Measurements from ENCODE around the gene CCNQ.

The CCNQ gene

GRCh38 chrX:153628129-153628528 lies 29.2 kb upstream of the CCNQ start:
- Histone ChIP-seq H3K4me3 (ENCODE audit: insufficient read depth, low read depth, low read length) (no peak overlapping the region), H3K4me1 (ENCODE audit: control insufficient read depth, insufficient read depth, low read length) (no peaks in the 10 kb centered on the region), H3K9me3 (ENCODE audit: control insufficient read depth, low read length) (no peaks in the 10 kb centered on the region), H3K27me3 (ENCODE audit: control insufficient read depth, insufficient read depth, low read length, poor library complexity, severe bottlenecking) (no peaks in the 10 kb centered on the region), H3K27ac (ENCODE audit: insufficient read depth, low read depth, low read length, poor library complexity, severe bottlenecking) (no peak overlapping the region), H3K36me3 (ENCODE audit: control insufficient read depth, insufficient read depth, low read length) (no peaks in the 10 kb centered on the region)
- WGBS, 2 experiments = 92 to 93% methylated on average over 8 of the region's 8 CpGs

GRCh38 chrX:153627675-153628111 lies 28.8 kb upstream of the CCNQ start:
- H3K27me3 ChIP-seq (ENCODE audit: control insufficient read depth, insufficient read depth, low read length, poor library complexity, severe bottlenecking) = no peaks in the 10 kb centered on the region
- WGBS, 2 experiments = 86 to 89% methylated on average over 15 of the region's 15 CpGs
- H3K4me3 ChIP-seq (ENCODE audit: insufficient read depth, low read depth, low read length) = no peak overlapping the region
- no peak overlapping the region for H3K27ac ChIP-seq (ENCODE audit: insufficient read depth, low read depth, low read length, poor library complexity, severe bottlenecking)
- H3K4me1 ChIP-seq (ENCODE audit: control insufficient read depth, insufficient read depth, low read length) = no peaks in the 10 kb centered on the region
- H3K36me3 ChIP-seq (ENCODE audit: control insufficient read depth, insufficient read depth, low read length) = no peaks in the 10 kb centered on the region
- no peaks in the 10 kb centered on the region for H3K9me3 ChIP-seq (ENCODE audit: control insufficient read depth, low read length)

- H3K4me1 ChIP-seq (ENCODE audit: control insufficient read depth, insufficient read depth, low read length) = no peaks in the 10 kb centered on the region
- H3K27me3 ChIP-seq (ENCODE audit: control insufficient read depth, insufficient read depth, low read length, poor library complexity, severe bottlenecking) = no peaks in the 10 kb centered on the region
- no peak overlapping the region for H3K27ac ChIP-seq (ENCODE audit: insufficient read depth, low read depth, low read length, poor library complexity, severe bottlenecking)
- 87 to 89% methylated on average over 35 of the region's 35 CpGs for WGBS, 2 experiments
- no peaks in the 10 kb centered on the region for H3K36me3 ChIP-seq (ENCODE audit: control insufficient read depth, insufficient read depth, low read length)
- H3K4me3 ChIP-seq (ENCODE audit: insufficient read depth, low read depth, low read length) = no peak overlapping the region
- H3K9me3 ChIP-seq (ENCODE audit: control insufficient read depth, low read length) = no peaks in the 10 kb centered on the region
These were observed 28.1 kb upstream of the CCNQ start for GRCh38 chrX:153626863-153627674.

GRCh38 chrX:153626025-153626633 lies 27.2 kb upstream of the CCNQ start:
- Histone ChIP-seq H3K27me3 (ENCODE audit: control insufficient read depth, insufficient read depth, low read length, poor library complexity, severe bottlenecking) (no peaks in the 10 kb centered on the region), H3K27ac (ENCODE audit: insufficient read depth, low read depth, low read length, poor library complexity, severe bottlenecking) (no peak overlapping the region), H3K4me1 (ENCODE audit: control insufficient read depth, insufficient read depth, low read length) (no peaks in the 10 kb centered on the region), H3K9me3 (ENCODE audit: control insufficient read depth, low read length) (no peaks in the 10 kb centered on the region), H3K4me3 (ENCODE audit: insufficient read depth, low read depth, low read length) (no peak overlapping the region), H3K36me3 (ENCODE audit: control insufficient read depth, insufficient read depth, low read length) (no peaks in the 10 kb centered on the region)
- WGBS, 2 experiments = 85 to 87% methylated on average over 15 to 16 of the region's 16 CpGs

GRCh38 chrX:153625271-153626024 lies 26.5 kb upstream of the CCNQ start:
- H3K27ac ChIP-seq (ENCODE audit: insufficient read depth, low read depth, low read length, poor library complexity, severe bottlenecking) = no peak overlapping the region
- H3K9me3 ChIP-seq (ENCODE audit: control insufficient read depth, low read length) = no peaks in the 10 kb centered on the region
- H3K36me3 ChIP-seq (ENCODE audit: control insufficient read depth, insufficient read depth, low read length) = no peaks in the 10 kb centered on the region
- H3K4me1 ChIP-seq (ENCODE audit: control insufficient read depth, insufficient read depth, low read length) = no peaks in the 10 kb centered on the region
- 89 to 90% methylated on average over 20 to 21 of the region's 21 CpGs for WGBS, 2 experiments
- H3K4me3 ChIP-seq (ENCODE audit: insufficient read depth, low read depth, low read length) = no peak overlapping the region
- H3K27me3 ChIP-seq (ENCODE audit: control insufficient read depth, insufficient read depth, low read length, poor library complexity, severe bottlenecking) = no peaks in the 10 kb centered on the region

GRCh38 chrX:153624196-153625091 lies 25.5 kb upstream of the CCNQ start:
- H3K27me3 ChIP-seq (ENCODE audit: control insufficient read depth, insufficient read depth, low read length, poor library complexity, severe bottlenecking) = no peaks in the 10 kb centered on the region
- no peaks in the 10 kb centered on the region for H3K4me1 ChIP-seq (ENCODE audit: control insufficient read depth, insufficient read depth, low read length)
- no peaks in the 10 kb centered on the region for H3K9me3 ChIP-seq (ENCODE audit: control insufficient read depth, low read length)
- WGBS, 2 experiments = 88 to 92% methylated on average over 15 of the region's 15 CpGs
- H3K27ac ChIP-seq (ENCODE audit: insufficient read depth, low read depth, low read length, poor library complexity, severe bottlenecking) = no peak overlapping the region
- no peak overlapping the region for H3K4me3 ChIP-seq (ENCODE audit: insufficient read depth, low read depth, low read length)
- no peaks in the 10 kb centered on the region for H3K36me3 ChIP-seq (ENCODE audit: control insufficient read depth, insufficient read depth, low read length)

- H3K9me3 ChIP-seq (ENCODE audit: control insufficient read depth, low read length) = no peaks in the 10 kb centered on the region
- no peaks in the 10 kb centered on the region for H3K36me3 ChIP-seq (ENCODE audit: control insufficient read depth, insufficient read depth, low read length)
- no peak overlapping the region for H3K27ac ChIP-seq (ENCODE audit: insufficient read depth, low read depth, low read length, poor library complexity, severe bottlenecking)
- no peaks in the 10 kb centered on the region for H3K4me1 ChIP-seq (ENCODE audit: control insufficient read depth, insufficient read depth, low read length)
- peaks cover 3% of the 10 kb centered on the region for H3K27me3 ChIP-seq (ENCODE audit: control insufficient read depth, insufficient read depth, low read length, poor library complexity, severe bottlenecking)
- no peak overlapping the region for H3K4me3 ChIP-seq (ENCODE audit: insufficient read depth, low read depth, low read length)
- WGBS, 2 experiments = 88 to 90% methylated on average over 16 of the region's 16 CpGs
These were observed 24.5 kb upstream of the CCNQ start for GRCh38 chrX:153623310-153624029.

- Histone ChIP-seq H3K27ac (ENCODE audit: insufficient read depth, low read depth, low read length, poor library complexity, severe bottlenecking) (no peak overlapping the region), H3K9me3 (ENCODE audit: control insufficient read depth, low read length) (no peaks in the 10 kb centered on the region), H3K4me1 (ENCODE audit: control insufficient read depth, insufficient read depth, low read length) (no peaks in the 10 kb centered on the region), H3K27me3 (ENCODE audit: control insufficient read depth, insufficient read depth, low read length, poor library complexity, severe bottlenecking) (peaks cover 9% of the 10 kb centered on the region), H3K36me3 (ENCODE audit: control insufficient read depth, insufficient read depth, low read length) (no peaks in the 10 kb centered on the region), H3K4me3 (ENCODE audit: insufficient read depth, low read depth, low read length) (no peak overlapping the region)
- 84 to 89% methylated on average over 17 of the region's 17 CpGs for WGBS, 2 experiments
These were observed 23.8 kb upstream of the CCNQ start for GRCh38 chrX:153622661-153623309.
